Measurements from ENCODE around the gene LRP2.

Gene LRP2

DNA sequence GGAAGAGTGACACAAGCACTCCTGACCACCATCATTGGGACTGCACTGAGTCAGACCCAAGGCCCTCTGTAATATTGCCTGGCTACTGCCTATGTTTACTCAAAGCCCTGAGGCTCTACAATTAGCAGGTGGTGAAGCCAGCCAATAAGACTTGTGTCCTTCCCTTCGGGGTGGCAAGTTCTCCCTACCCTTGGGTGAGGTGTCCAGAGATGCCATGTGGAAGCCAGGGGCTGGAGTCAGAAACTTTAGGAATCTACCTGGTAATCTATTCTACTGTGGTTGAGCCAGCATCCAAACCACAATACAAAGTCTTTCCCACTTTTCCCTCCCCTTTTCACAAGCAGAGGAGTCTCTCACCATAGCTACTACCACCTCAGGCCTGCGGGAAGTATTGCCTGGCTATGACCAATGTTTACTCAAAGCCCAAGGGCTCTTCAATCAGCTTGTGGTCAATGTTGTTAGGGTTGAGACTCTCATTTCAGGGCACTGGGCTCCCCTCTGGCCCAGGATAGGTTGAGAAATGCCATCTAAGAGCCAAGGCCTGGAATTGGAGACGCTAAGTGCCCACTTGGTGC lies 275.4 kb downstream of the LRP2 start:
- no peak for DNase-seq

DNA sequence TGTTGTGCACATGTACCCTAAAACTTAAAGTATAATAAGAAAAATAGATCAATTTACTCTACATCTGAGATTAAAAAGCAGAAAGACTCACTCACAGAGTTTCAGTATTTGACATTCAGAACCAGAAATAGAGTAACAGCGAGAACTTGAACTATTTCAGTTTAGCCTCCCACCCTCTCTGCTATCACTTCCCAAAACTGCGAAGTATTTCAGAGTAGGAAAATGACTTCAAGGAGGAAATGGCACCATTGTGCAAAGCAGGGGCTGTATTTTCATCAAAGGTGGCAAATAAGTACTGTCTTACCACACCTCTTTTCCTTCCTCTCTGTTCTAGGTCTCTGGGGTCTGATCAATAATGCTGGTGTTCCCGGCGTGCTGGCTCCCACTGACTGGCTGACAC lies 279.3 kb downstream of the LRP2 start:
- DNase-seq, result no peak

DNA sequence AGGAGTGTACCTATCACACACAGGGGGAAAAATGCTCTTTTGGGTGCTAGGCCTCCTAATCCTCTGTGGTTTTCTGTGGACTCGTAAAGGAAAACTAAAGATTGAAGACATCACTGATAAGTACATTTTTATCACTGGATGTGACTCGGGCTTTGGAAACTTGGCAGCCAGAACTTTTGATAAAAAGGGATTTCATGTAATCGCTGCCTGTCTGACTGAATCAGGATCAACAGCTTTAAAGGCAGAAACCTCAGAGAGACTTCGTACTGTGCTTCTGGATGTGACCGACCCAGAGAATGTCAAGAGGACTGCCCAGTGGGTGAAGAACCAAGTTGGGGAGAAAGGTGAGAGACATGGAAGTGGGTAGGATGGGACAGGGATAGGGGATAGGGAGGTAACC lies 280.8 kb downstream of the LRP2 start:
- DNase-seq, result no peak

DNA sequence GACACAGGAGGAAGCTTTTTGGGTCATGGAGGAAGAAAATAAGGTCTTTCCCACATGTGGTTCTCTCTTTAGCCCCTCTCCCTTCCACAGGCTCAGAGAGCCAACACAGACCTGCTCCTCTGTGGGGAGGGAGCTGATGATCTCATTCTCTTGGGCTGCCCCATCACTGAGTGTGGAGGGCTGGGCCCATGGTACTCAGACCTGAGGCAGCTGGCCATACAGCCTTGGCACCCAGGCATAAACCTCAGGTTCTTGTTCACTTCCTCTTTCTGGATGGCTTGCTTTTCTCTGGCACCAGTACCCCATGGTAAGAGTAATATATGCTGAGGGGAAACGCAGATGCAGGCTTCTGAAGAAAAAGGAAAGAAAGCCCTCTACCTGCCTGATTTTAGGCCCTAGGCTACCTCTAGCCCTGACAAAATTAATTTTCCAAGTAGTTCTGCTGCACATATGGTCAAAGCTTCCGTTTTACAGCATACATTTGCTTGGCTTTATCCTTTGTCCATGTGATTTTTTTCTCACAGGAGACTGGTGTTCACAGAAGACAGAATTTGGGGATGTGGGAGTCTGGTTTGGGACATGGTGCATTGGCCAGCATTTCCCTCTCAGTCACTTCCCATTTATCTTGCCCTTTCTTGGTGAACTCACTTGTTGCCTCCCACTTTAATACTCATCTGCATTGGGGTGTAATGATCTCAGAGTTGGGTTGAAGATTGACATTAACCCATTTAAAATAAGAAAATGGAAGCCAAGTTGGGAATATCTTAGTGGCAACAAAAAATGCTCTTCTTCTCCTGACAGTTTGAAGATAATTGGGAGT lies 281.9 kb downstream of the LRP2 start:
- no peak for DNase-seq

DNA sequence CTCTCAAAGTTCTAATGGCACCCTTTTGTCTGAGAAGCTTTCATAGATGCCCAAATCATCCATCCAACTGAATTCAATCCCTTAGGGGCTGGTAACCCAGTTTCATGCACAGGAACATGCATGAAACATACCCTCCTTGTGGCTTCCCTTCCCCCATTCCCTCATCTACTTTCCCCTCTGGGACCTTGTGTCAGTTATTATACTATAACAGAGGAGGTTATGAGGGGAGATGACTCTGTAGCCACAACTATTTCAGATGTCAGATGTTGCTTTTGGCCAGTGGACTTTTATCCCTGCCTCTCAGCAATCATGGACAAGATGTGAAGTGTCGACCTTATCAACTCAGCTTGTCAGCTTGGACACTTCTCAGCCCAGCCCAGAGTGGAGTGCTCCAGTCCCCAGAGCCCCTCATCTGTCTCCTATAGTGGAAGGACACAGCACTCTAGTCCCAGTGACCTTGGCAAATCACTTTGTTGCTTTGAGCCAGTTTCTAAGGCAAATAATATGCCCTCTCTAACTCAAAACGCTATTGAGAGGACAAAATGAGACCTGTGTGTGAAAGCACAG lies 284.6 kb downstream of the LRP2 start:
- DNase-seq, result no peak

Measured in stimulated activated CD8-positive, alpha-beta memory T cell treated with anti-CD3 and anti-CD28 coated beads, Interleukin-4, amount 100 ng/mL, for 48 hours (primary cell).